WTC11 (cell line): ENCODE measurements around the gene MYOCOS. TPM values are rescaled to one million over a fixed set of nuclear protein-coding genes. Genes with fewer than 3 reads are reported as not detected.

ENCODE experiments used
- ATAC-seq: fragments of 200-7000 bp; cut with Tn5 transposase; 2 replicates; pipeline ENCODE4 v1.10.0; 2021; ENCODE audit warnings: mild to moderate bottlenecking, moderate library complexity
- CTCF ChIA-PET: fragments of 300-600 bp; sonication (Branson Sonifier 250); formaldehyde crosslinking; loops from one replicate; lab custom pipeline; 2021; ENCODE audit warnings: antibody characterized with exemption; lab: Charles Lee
- POLR2A ChIA-PET: fragments of 350-600 bp; sonication (Branson Sonifier 250); formaldehyde crosslinking; loops from one replicate; lab custom pipeline; 2021; ENCODE audit warnings: antibody characterized with exemption; lab: Charles Lee
- DNase-seq: peaks from one replicate; pipeline ENCODE4 v3.0.0; 2021; ENCODE audit warnings: low spot score
- H3K27ac Mint-ChIP-seq: 2 replicates; pipeline ENCODE4 v1.8.0; 2021; ENCODE audit warnings: mixed read lengths
- H3K27me3 Mint-ChIP-seq: 2 replicates; pipeline ENCODE4 v1.8.0; 2021; ENCODE audit warnings: low read depth, mild to moderate bottlenecking, moderate library complexity, mixed read lengths
- H3K36me3 Mint-ChIP-seq: 2 replicates; pipeline ENCODE4 v1.8.0; 2021; ENCODE audit warnings: mixed read lengths
- H3K4me1 Mint-ChIP-seq: 2 replicates; pipeline ENCODE4 v1.8.0; 2022; ENCODE audit warnings: mixed read lengths
- H3K4me3 Mint-ChIP-seq: 2 replicates; pipeline ENCODE4 v1.8.0; 2021; ENCODE audit warnings: mild to moderate bottlenecking, moderate library complexity, mixed read lengths
- H3K9me3 Mint-ChIP-seq: 2 replicates; pipeline ENCODE4 v1.8.0; 2021; ENCODE audit warnings: mixed read lengths
- AR ChIP-seq: fragments of 250-450 bp; sonication (Bioruptor Pico); IDR thresholded peaks from 2 replicates; pipeline ENCODE4 v1.9.0; 2021; ENCODE audit warnings: mild to moderate bottlenecking
- ATF2 ChIP-seq: sonication (generic); formaldehyde crosslinking; IDR thresholded peaks from 2 replicates; pipeline ENCODE4 v1.8.1; 2022; ENCODE audit warnings: low read depth, missing genetic modification reagents, borderline replicate concordance
- CBFB ChIP-seq: sonication (generic); formaldehyde crosslinking; IDR thresholded peaks from 2 replicates; pipeline ENCODE4 v1.8.1; 2022; ENCODE audit warnings: mild to moderate bottlenecking, low read depth, missing genetic modification reagents
- CREB1 ChIP-seq: sonication (generic); formaldehyde crosslinking; IDR thresholded peaks from 2 replicates; pipeline ENCODE4 v1.8.0; 2023; ENCODE audit warnings: mild to moderate bottlenecking, missing genetic modification reagents
- CREM ChIP-seq: sonication (generic); formaldehyde crosslinking; IDR thresholded peaks from 2 replicates; pipeline ENCODE4 v1.8.1; 2022; ENCODE audit warnings: mild to moderate bottlenecking, missing genetic modification reagents, moderate library complexity
- FOXJ3 ChIP-seq: sonication (generic); formaldehyde crosslinking; IDR thresholded peaks from 2 replicates; pipeline ENCODE4 v1.9.0; 2021; ENCODE audit warnings: missing genetic modification reagents, mild to moderate bottlenecking, borderline replicate concordance
- FOXK1 ChIP-seq: sonication (generic); formaldehyde crosslinking; IDR thresholded peaks from 2 replicates; pipeline ENCODE4 v1.8.0; 2022; ENCODE audit warnings: mild to moderate bottlenecking, moderate library complexity, missing genetic modification reagents
- GABPB1 ChIP-seq: sonication (generic); formaldehyde crosslinking; IDR thresholded peaks from 2 replicates; pipeline ENCODE4 v1.8.1; 2023; ENCODE audit warnings: mild to moderate bottlenecking, missing genetic modification reagents
- GTF2I ChIP-seq: fragments of 250-450 bp; sonication (Bioruptor Pico); conservative IDR thresholded peaks from 2 replicates; pipeline ENCODE4 v1.4.0; 2021; ENCODE audit warnings: mild to moderate bottlenecking
- MLX ChIP-seq: sonication (generic); formaldehyde crosslinking; IDR thresholded peaks from 2 replicates; pipeline ENCODE4 v1.8.1; 2023; ENCODE audit warnings: mild to moderate bottlenecking, missing genetic modification reagents, moderate library complexity
- MXD4 ChIP-seq: fragments of 250-450 bp; sonication (Bioruptor Pico); IDR thresholded peaks from 2 replicates; pipeline ENCODE4 v1.8.0; 2021; ENCODE audit warnings: mild to moderate bottlenecking, moderate library complexity, borderline replicate concordance
- MYBL2 ChIP-seq: sonication (generic); formaldehyde crosslinking; IDR thresholded peaks from 2 replicates; pipeline ENCODE4 v1.8.1; 2023; ENCODE audit warnings: mild to moderate bottlenecking, moderate library complexity, missing genetic modification reagents
- NFE2L1 ChIP-seq: sonication (generic); formaldehyde crosslinking; IDR thresholded peaks from 2 replicates; pipeline ENCODE4 v1.8.1; 2023; ENCODE audit warnings: missing genetic modification reagents
- PRRX2 ChIP-seq: fragments of 250-450 bp; sonication (Bioruptor Pico); IDR thresholded peaks from 2 replicates; pipeline ENCODE4 v1.8.0; 2021; ENCODE audit warnings: mild to moderate bottlenecking
- SOX15 ChIP-seq: fragments of 250-450 bp; sonication (Bioruptor Pico); IDR thresholded peaks from 2 replicates; pipeline ENCODE4 v1.9.0; 2021; ENCODE audit warnings: mild to moderate bottlenecking
- SP1 ChIP-seq: sonication (generic); formaldehyde crosslinking; conservative IDR thresholded peaks from 2 replicates; pipeline ENCODE4 v1.8.1; 2022; ENCODE audit warnings: missing genetic modification reagents
- ZNF232 ChIP-seq: sonication (generic); formaldehyde crosslinking; IDR thresholded peaks from 2 replicates; pipeline ENCODE4 v1.8.0; 2022; ENCODE audit warnings: mild to moderate bottlenecking, missing genetic modification reagents
- ZNF263 ChIP-seq: sonication (generic); formaldehyde crosslinking; IDR thresholded peaks from 2 replicates; pipeline ENCODE4 v1.8.1; 2022; ENCODE audit warnings: low read depth, mild to moderate bottlenecking, moderate library complexity, missing genetic modification reagents
- ZNF512 ChIP-seq: sonication (generic); formaldehyde crosslinking; IDR thresholded peaks from 2 replicates; pipeline ENCODE4 v1.8.1; 2022; ENCODE audit warnings: missing genetic modification reagents, borderline replicate concordance
- ZSCAN18 ChIP-seq: fragments of 250-450 bp; sonication (Bioruptor Pico); IDR thresholded peaks from 2 replicates; pipeline ENCODE4 v2.1.2; 2022; ENCODE audit warnings: mild to moderate bottlenecking, moderate library complexity
- total RNA-seq: library from RNA; stranded (reverse); gene quantifications from 3 replicates; pipeline ENCODE4 v1.2.3, GENCODE V29; 2021

MYOCOS gene
- total RNA-seq, 1 experiment from 2014 or later = not detected

GRCh38 chr1:171616586-171616985 lies 5.5 kb upstream of the MYOCOS start:
- DNase-seq (no peak), ATAC-seq (no peak)
- Mint-ChIP-seq H3K27ac (no peak overlapping the region), H3K4me3 (no peak overlapping the region), H3K27me3 (no peaks in the 10 kb centered on the region), H3K9me3 (no peaks in the 10 kb centered on the region), H3K4me1 (peaks cover 11% of the 10 kb centered on the region), H3K36me3 (no peaks in the 10 kb centered on the region)
- ChIA-PET CTCF (no interaction called here), POLR2A (no interaction called here)
- TF ChIP-seq ZNF512 (CRISPR knock-in tag) (no peak), MLX (CRISPR knock-in tag) (no peak)

GRCh38 chr1:171623651-171624331 lies 1.7 kb downstream of the MYOCOS start:
- ATAC-seq (no peak; the same call in 1 of the 2 replicates), DNase-seq (no peak)
- H3K36me3 Mint-ChIP-seq = no peaks in the 10 kb centered on the region
- CTCF ChIA-PET = interaction anchor here (3.0 kb wide), 1 partner anchor 21 kb away, joined by 20 read pairs; no protein-coding TSS in a partner anchor
- H3K27ac Mint-ChIP-seq = 0 out of 2 replicates have a peak overlapping the region, but pooled peaks have one; percentile 36
- POLR2A ChIA-PET = no interaction called here
- H3K9me3 Mint-ChIP-seq = no peaks in the 10 kb centered on the region
- no peak overlapping the region for H3K4me3 Mint-ChIP-seq
- no peak for TF ChIP-seq FOXJ3 (CRISPR knock-in tag)
- TF ChIP-seq GABPB1 (CRISPR knock-in tag) = no peak
- TF ChIP-seq MXD4 (CRISPR knock-in tag) = no peak
- no peak for TF ChIP-seq PRRX2 (CRISPR knock-in tag)
- TF ChIP-seq MYBL2 (CRISPR knock-in tag) = no peak
- no peak for TF ChIP-seq NFE2L1 (CRISPR knock-in tag)
- TF ChIP-seq ZSCAN18 (CRISPR knock-in tag) = no peak
- TF ChIP-seq GTF2I (CRISPR knock-in tag) = no peak
- TF ChIP-seq CBFB (CRISPR knock-in tag) = no peak
- no peak for TF ChIP-seq SOX15 (CRISPR knock-in tag)
- no peak for TF ChIP-seq ZNF232 (CRISPR knock-in tag)
- no peak for TF ChIP-seq ZNF263 (CRISPR knock-in tag)
- H3K4me1 Mint-ChIP-seq = peaks cover 27% of the 10 kb centered on the region
- no peaks in the 10 kb centered on the region for H3K27me3 Mint-ChIP-seq

- Mint-ChIP-seq H3K4me3 (no peak overlapping the region), H3K9me3 (0 out of 2 replicates have a peak, but pooled peaks cover 5% of the 10 kb centered on the region), H3K36me3 (no peaks in the 10 kb centered on the region), H3K4me1 (peaks cover 25% of the 10 kb centered on the region), H3K27ac (no peak overlapping the region), H3K27me3 (no peaks in the 10 kb centered on the region)
- ChIA-PET CTCF (interaction anchor here (0.7 to 3.0 kb wide), 4 partner anchors 16 to 22 kb away, joined by 3 to 20 read pairs (median 4); no protein-coding TSS in a partner anchor), POLR2A (no interaction called here)
- ATAC-seq (no peak), DNase-seq (no peak)
- TF ChIP-seq FOXK1 (no peak), SP1 (CRISPR knock-in tag) (no peak)
Observed at GRCh38 chr1:171625225-171625624, 3.2 kb downstream of the MYOCOS start.

- peaks cover under 1% of the 10 kb centered on the region; the same call in 1 of the 2 replicates for H3K27me3 Mint-ChIP-seq
- TF ChIP-seq AR (CRISPR knock-in tag) = no peak
- no peak for TF ChIP-seq CREB1
- TF ChIP-seq ATF2 = no peak
- TF ChIP-seq CREM = no peak
- POLR2A ChIA-PET = no interaction called here
- H3K36me3 Mint-ChIP-seq = no peaks in the 10 kb centered on the region
- DNase-seq (no peak), ATAC-seq (no peak)
- H3K27ac Mint-ChIP-seq = no peak overlapping the region
- peaks cover 13% of the 10 kb centered on the region for H3K4me1 Mint-ChIP-seq
- H3K9me3 Mint-ChIP-seq = peaks cover 15% of the 10 kb centered on the region; the same call in 1 of the 2 replicates
- no peak overlapping the region for H3K4me3 Mint-ChIP-seq
- CTCF ChIA-PET = no interaction called here
Observed at GRCh38 chr1:171627020-171627419, 5.0 kb downstream of the MYOCOS start.
